Keratinocyte (primary cell): ENCODE results near the gene FLNB. TPM values are rescaled to one million over a fixed set of nuclear protein-coding genes. Genes with fewer than 3 reads are reported as not detected.

ENCODE experiments used
- DNase-seq: peaks from one replicate; pipeline ENCODE4 v3.0.0-alpha.2; 2011; ENCODE audit warnings: low read depth, missing footprints, low spot score
- FAIRE-seq: peaks from 2 replicates; lab custom pipeline; 2011; peaks lifted over from hg19 to GRCh38; lab: Jason Lieb, UNC
- H2AFZ ChIP-seq: 2 replicates; pipeline ENCODE4 v1.6.0; 2012; ENCODE audit warnings: low read length, control low read depth, inconsistent platforms; ENCODE audit not compliant: control insufficient read depth
- H3K27ac ChIP-seq: 2 replicates; pipeline ENCODE4 v1.5.1; 2011; ENCODE audit warnings: low read length; ENCODE audit not compliant: control insufficient read depth, insufficient read depth
- H3K27me3 ChIP-seq: 3 replicates; pipeline ENCODE4 v1.6.0; 2011; ENCODE audit warnings: low read length; ENCODE audit not compliant: control insufficient read depth, insufficient read depth; ENCODE audit errors: extremely low read depth
- H3K36me3 ChIP-seq, 2 experiments: 2 replicates in 1 of 2; 3 replicates in 1 of 2; pipeline ENCODE4 v1.5.1; 2011; ENCODE audit warnings: low read length in 2 of 2, mild to moderate bottlenecking in 1 of 2; ENCODE audit not compliant: control insufficient read depth in 2 of 2, insufficient read depth in 2 of 2; ENCODE audit errors: extremely low read depth in 1 of 2
- H3K4me1 ChIP-seq: 3 replicates; pipeline ENCODE4 v1.5.1; 2011; ENCODE audit warnings: low read length; ENCODE audit not compliant: control insufficient read depth, insufficient read depth; ENCODE audit errors: extremely low read depth
- H3K4me2 ChIP-seq: 3 replicates; pipeline ENCODE4 v1.6.0; 2011; ENCODE audit warnings: low read depth, low read length; ENCODE audit not compliant: control insufficient read depth, insufficient read depth; ENCODE audit errors: extremely low read depth
- H3K4me3 ChIP-seq, 3 experiments: fragments of 200-600 bp in 1 of 3; sonication (generic) in 1 of 3; 2 replicates in 2 of 3; 3 replicates in 1 of 3; pipeline ENCODE4 v1.5.1; 2011 to 2016; ENCODE audit warnings: low read length in 3 of 3, mild to moderate bottlenecking in 3 of 3, control low read depth in 2 of 3, inconsistent platforms in 1 of 3, low read depth in 1 of 3, mixed read lengths in 1 of 3, mixed run types in 1 of 3, moderate library complexity in 1 of 3; ENCODE audit not compliant: control insufficient read depth in 2 of 3, insufficient read depth in 2 of 3; ENCODE audit errors: extremely low read depth in 1 of 3
- H3K79me2 ChIP-seq: 2 replicates; pipeline ENCODE4 v1.6.0; 2012; ENCODE audit warnings: low read length; ENCODE audit not compliant: control insufficient read depth, insufficient read depth
- H3K9ac ChIP-seq: 3 replicates; pipeline ENCODE4 v1.6.0; 2011; ENCODE audit warnings: low read length; ENCODE audit not compliant: control insufficient read depth, insufficient read depth; ENCODE audit errors: extremely low read depth
- H3K9me1 ChIP-seq: 3 replicates; pipeline ENCODE4 v1.6.0; 2011; ENCODE audit warnings: low read length; ENCODE audit not compliant: control insufficient read depth, insufficient read depth; ENCODE audit errors: extremely low read depth
- H3K9me3 ChIP-seq: 2 replicates; pipeline ENCODE4 v1.5.1; 2012; ENCODE audit warnings: low read depth, low read length; ENCODE audit not compliant: control insufficient read depth
- H4K20me1 ChIP-seq: 3 replicates; pipeline ENCODE4 v1.6.0; 2011; ENCODE audit warnings: low read length; ENCODE audit not compliant: control insufficient read depth, insufficient read depth; ENCODE audit errors: extremely low read depth
- EZH2 ChIP-seq: IDR thresholded peaks from one replicate; pipeline ENCODE4 v1.6.1; 2012; ENCODE audit warnings: inconsistent platforms, mild to moderate bottlenecking, low read length, moderate library complexity
- dilution Hi-C: fragments of 300-500 bp; cut with MboI; formaldehyde crosslinking; loops from one replicate; pipeline ENCODE4 v1.7.0; 2020; ENCODE audit warnings: low sequenced_read_pairs; ENCODE audit not compliant: extremely low pct_ligation_motif_present
- polyA plus RNA-seq, 5 experiments: library from polyadenylated mRNA; depleted of rRNA in 3 of 5; stranded (reverse) in 3 of 5; stranded (forward) in 1 of 5; unstranded in 1 of 5; fragments of >200 nt; gene quantifications; 1 replicate in 1 of 5; 2 replicates in 3 of 5; 3 replicates in 1 of 5; pipeline versions ENCODE4 v1.2.1 to v1.2.3, GENCODE V29; 2011 to 2012; ENCODE audit warnings: missing spikeins in 2 of 5, low read depth in 1 of 5, low replicate concordance in 1 of 5
- TF ChIP-seq, protein P1 (sequence below), 3 experiments: IDR thresholded peaks in 1 of 3; conservative IDR thresholded peaks in 1 of 3; optimal IDR thresholded peaks in 1 of 3; 2 replicates in 2 of 3; 3 replicates in 1 of 3; pipeline versions ENCODE3 to v1.5.1; 2011; ENCODE audit warnings: low read length in 3 of 3, mild to moderate bottlenecking in 3 of 3, moderate library complexity in 2 of 3, control low read depth in 1 of 3, inconsistent platforms in 1 of 3; ENCODE audit not compliant: insufficient read depth in 2 of 3; ENCODE audit errors: extremely low read depth in 1 of 3

Gene FLNB
- polyA plus RNA-seq, 1 donor (not counting 4 experiments of a cell fraction or from before 2014, with no cell fraction given) = 289 TPM

GRCh38 chr3:58079773-58080172, 71.6 kb downstream of the FLNB start:
- no peak overlapping the region for H3K9ac ChIP-seq
- peaks cover 51 to 59% of the 10 kb centered on the region in 2 experiments for H3K36me3 ChIP-seq
- FAIRE-seq = peak; percentile 36
- no peak overlapping the region for H3K4me3 ChIP-seq
- H3K79me2 ChIP-seq = peaks cover 92% of the 10 kb centered on the region
- dilution Hi-C loops = no loop called here
- H3K4me1 ChIP-seq = no peaks in the 10 kb centered on the region
- no peak for DNase-seq
- H3K27ac ChIP-seq = no peak overlapping the region
- no peaks in the 10 kb centered on the region for H3K27me3 ChIP-seq
- peaks cover 10% of the 10 kb centered on the region for H3K9me1 ChIP-seq
- H3K4me2 ChIP-seq = no peak overlapping the region
- no peak overlapping the region for H2AFZ ChIP-seq
- H3K9me3 ChIP-seq = no peaks in the 10 kb centered on the region
- peaks cover 68% of the 10 kb centered on the region for H4K20me1 ChIP-seq
- TF ChIP-seq EZH2 = no peak
- TF ChIP-seq, protein P1, sequence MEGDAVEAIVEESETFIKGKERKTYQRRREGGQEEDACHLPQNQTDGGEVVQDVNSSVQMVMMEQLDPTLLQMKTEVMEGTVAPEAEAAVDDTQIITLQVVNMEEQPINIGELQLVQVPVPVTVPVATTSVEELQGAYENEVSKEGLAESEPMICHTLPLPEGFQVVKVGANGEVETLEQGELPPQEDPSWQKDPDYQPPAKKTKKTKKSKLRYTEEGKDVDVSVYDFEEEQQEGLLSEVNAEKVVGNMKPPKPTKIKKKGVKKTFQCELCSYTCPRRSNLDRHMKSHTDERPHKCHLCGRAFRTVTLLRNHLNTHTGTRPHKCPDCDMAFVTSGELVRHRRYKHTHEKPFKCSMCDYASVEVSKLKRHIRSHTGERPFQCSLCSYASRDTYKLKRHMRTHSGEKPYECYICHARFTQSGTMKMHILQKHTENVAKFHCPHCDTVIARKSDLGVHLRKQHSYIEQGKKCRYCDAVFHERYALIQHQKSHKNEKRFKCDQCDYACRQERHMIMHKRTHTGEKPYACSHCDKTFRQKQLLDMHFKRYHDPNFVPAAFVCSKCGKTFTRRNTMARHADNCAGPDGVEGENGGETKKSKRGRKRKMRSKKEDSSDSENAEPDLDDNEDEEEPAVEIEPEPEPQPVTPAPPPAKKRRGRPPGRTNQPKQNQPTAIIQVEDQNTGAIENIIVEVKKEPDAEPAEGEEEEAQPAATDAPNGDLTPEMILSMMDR (optimal IDR thresholded peaks at IDR 0.05 in 1 of 3, IDR thresholded peaks at IDR 0.05 in 1 of 3, conservative IDR thresholded peaks at IDR 0.05 in 1 of 3; ENCODE audit: extremely low read depth in 1 of 3, insufficient read depth in 2 of 3, low read length in 3 of 3) = no peak

DNA sequence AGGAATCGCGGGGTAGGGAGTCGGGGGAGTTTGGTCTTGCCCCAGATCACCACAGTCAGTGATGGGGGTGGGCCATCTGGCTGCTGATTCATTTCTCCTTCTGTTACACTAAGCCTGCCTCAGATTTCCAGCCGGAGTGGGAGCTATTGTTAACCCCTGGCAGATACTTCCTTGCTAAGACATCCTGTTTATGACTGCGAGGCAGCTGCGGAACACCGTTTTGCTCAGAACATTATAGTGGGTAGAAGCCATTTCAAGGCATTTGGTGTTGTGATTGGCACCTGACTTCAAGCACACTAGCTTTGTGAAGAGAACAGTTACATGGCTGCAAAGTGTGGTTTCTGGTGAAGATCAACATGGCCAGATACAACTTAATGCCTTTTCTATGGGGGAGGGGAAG, 73.8 kb downstream of the FLNB start:
- Histone ChIP-seq H3K36me3 (peaks cover 47 to 58% of the 10 kb centered on the region in 2 experiments), H3K27ac (no peak overlapping the region), H3K9me1 (peaks cover 6% of the 10 kb centered on the region), H3K4me1 (no peaks in the 10 kb centered on the region), H3K4me3 (no peak overlapping the region), H3K9ac (no peak overlapping the region), H3K27me3 (no peaks in the 10 kb centered on the region), H3K4me2 (no peak overlapping the region), H3K9me3 (no peaks in the 10 kb centered on the region), H4K20me1 (peaks cover 67% of the 10 kb centered on the region), H3K79me2 (peaks cover 91% of the 10 kb centered on the region), H2AFZ (no peak overlapping the region)
- FAIRE-seq (no peak), DNase-seq (no peak)
- TF ChIP-seq EZH2 = no peak
- TF ChIP-seq, protein P1 (optimal IDR thresholded peaks at IDR 0.05 in 1 of 3, IDR thresholded peaks at IDR 0.05 in 1 of 3, conservative IDR thresholded peaks at IDR 0.05 in 1 of 3; ENCODE audit: extremely low read depth in 1 of 3, insufficient read depth in 2 of 3, low read length in 3 of 3) = no peak
- dilution Hi-C loops = no loop called here
